ENCODE data around the gene TFB1M.
"Not testable (repeated sequence)": the region's sequence is repeated elsewhere in the genome, so short reads cannot be mapped to it uniquely, and the experiment has no call there.

The TFB1M gene
- total RNA-seq: 11.9 to 14.9 reads per million in 2 experiments

DNA sequence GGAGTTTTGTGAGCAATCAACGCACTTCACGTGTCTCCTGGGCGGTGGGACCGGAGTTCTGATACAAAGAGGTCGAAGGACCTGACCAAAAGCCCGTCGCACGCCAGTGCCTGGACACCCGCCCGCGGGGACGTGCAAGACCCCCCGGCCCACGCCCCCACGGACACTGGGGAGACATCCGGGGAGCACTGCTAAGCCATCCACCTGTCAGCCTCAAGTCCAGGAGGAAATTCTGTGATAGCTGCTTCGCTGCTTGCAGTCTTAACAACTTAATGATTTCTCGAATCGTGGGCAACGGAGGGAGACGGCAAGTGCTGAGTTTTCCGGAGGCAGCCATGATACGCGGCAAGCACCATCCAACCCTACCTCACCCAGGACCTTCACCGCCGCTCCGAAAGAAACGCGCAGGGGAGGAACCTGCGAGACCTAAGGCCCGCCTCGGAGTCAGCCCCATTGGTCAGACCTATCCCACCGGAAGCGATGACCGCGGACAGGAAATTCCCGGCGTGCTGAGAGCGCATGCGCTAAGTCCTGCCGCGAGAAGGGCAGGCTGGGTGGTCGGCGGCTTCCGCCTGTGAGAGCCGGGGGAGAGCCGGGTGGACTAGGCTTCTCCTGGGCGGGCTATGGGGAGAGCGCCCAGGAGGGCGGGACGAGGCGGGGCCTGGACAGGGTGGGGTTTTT, at the start of gene TFB1M:
Gene TFB1M, minus strand, starts transcription at position 393 of the 681 bp plus-strand sequence. Its CDS starts 56 bp downstream, at position 337.
- DNase-seq (ENCODE audit: low read depth): peak; percentile 93

- DNase-seq (ENCODE audit: low read depth): not testable (repeated sequence)
These were observed 49.7 kb upstream of the TFB1M start for GRCh38 chr6:155364021-155364420.

DNA sequence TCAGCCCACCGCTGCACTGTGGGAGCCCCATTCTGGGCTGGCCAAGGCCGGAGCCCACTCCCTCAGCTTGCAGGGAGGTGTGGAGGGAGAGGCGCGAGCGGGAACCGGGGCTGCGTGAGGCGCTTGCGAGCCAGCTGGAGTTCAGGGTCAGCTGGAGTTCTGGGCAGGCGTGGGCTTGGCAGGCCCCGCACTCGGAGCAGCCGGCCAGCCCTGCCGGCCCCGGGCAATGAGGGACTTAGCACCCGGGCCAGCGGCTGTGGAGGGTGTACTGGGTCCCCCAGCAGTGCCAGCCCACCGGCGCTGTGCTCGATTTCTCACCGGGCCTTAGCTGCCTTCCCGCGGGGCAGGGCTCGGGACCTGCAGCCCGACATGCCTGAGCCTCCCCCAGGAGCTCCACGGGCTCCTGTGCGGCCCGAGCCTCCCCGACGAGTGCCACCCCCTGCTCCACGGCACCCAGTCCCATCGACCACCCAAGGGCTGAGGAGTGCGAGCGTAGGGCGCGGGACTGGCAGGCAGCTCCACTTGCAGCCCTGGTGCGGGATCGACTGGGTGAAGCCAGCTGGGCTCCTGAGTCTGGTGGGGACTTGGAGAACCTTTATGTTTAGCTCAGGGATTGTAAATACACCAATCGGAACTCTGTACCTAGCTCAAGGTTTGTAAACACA, 48.8 kb upstream of the TFB1M start:
- DNase-seq (ENCODE audit: low read depth): not testable (repeated sequence)

GRCh38 chr6:155354167-155354566, 39.9 kb upstream of the TFB1M start:
- no peak for DNase-seq (ENCODE audit: low read depth)

DNA sequence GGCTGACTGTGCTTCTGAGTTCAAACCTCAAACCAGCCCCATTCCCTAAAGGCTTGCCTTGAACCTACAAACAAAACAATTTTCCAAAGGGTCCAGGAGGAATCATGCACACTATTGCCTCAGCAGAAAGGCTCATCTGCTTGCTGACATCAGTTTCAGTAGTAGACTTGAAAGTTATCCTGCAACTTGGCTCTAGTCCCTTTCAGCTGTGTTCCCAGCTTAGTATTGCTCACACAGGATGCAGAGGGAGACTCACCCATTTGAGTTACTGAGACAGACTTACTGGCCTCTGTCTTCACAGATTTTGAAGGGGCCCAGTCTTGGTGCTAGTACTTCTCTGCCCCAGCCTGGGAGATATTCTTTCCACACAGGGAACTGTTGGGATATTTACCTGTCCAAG, 38.5 kb upstream of the TFB1M start:
- DNase-seq (ENCODE audit: low read depth): no peak

GRCh38 chr6:155352130-155352420, 37.8 kb upstream of the TFB1M start:
- DNase-seq (ENCODE audit: low read depth): no peak

DNA sequence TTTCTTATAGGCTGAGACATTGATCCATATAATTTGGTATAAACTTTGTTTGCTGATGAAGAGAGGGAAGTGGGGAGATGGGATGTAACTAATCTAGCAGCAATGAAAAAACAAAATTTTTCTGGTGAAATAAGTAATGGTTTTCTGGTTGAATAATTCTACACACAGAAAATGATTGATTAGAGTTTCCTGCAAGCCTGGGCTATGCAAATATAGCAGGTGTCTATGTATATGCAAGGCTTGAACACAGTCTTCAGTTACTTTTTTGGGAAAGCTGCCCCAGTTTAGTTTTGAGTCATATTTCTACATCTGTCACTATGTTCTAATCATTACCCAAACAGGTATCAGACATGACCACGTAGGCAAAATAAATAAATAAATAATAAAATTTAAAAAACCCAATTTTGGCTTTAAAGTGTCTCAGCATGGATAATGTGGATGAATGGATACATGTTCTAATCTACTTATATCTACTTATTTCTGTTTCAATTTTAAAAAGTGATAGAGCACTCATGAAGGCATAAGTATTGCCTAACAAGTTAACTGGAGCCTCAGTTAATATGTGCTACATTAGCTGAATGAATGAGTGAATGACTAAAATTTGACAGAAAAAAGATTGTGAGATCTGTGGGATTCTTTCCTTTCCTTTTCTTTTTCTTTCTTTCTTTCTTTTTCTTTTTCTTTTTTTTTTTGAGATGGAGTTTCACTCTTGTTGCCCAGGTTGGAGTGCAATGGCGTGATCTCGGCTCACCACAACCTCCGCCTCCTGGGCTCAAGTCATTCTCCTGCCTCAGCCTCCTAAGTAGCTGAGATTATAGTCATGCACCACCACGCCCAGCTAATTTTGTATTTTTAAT, 37.2 kb upstream of the TFB1M start:
- DNase-seq (ENCODE audit: low read depth): no peak

DNA sequence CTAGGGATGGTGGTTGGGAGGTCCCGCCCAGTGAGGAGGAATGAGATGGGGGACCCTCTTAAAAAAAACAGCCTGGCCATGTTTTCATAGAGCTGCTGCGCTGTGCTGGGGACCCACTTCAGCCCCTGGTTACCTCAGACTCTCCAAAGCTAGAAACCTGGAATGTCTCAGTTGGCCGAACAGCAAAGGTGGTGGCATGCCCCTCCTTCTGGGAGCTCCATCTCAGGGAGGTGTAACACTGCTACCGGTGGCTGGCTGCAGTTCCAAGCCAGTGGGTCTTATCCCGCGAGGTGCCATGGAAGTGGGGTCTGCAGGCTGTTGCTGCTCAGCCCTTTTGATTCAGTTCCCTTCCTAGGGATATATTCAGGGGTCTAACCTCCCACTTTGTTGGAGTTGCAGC, 35.7 kb upstream of the TFB1M start:
- no peak for DNase-seq (ENCODE audit: low read depth)

DNA sequence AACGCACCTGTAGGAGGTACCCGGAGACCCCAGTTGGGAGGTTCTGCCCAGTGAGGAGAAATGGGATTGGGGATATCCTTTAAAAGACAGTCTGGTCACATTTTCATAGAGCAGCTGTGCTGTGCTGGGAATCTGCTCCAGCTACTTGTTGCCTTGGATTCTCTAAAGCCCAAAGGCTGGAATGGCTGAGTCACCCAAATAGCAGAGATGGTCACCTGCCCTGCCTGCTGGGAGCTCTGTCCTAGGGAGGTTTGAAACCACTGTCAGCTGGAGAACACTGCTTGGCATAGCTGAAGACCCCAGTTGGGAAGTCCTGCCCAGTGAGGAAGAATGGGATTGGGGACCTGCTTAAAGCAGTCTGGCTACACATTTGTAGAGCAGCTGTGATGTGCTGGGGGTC, 34.8 kb upstream of the TFB1M start:
- DNase-seq (ENCODE audit: low read depth): no peak

DNA sequence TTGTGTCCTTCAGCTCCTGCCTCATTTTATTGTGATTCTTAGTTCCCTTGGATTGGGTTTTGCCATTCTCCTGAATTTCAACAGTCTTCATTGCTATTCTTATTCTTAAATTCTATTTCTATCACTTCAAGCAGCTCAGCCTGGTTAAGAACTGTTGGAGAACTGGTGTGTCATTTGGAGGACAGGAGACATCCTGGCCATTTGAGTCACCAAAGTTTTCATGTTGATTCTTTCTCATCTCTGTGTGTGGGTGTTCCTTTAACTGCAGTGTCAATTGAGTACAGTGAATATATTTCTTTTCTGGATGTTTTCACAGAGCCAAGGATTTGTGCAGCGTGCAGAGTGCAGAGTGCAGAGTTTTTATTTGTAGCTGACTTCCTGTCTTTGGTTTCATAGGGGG, 33.5 kb upstream of the TFB1M start:
- no peak for DNase-seq (ENCODE audit: low read depth)

DNA sequence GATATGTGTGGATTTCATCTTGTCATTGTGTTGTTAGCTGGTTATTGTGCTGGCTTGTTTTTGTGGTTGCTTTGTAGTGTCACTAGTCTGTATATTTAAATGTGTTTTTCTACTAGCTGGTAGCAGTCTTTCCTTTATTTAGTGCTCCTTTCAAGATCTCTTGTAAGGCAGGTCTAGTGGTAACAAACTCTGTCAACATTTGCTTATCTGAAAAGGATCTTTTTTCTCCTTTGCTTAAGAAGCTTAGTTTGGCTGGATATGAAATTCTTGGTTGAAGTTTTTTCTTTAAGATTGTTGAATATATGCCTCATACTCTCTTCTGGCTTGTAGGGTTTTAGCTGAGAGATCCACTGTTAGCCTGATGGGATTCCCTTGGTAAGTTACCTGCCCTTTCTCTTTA, 32.7 kb upstream of the TFB1M start:
- no peak for DNase-seq (ENCODE audit: low read depth)

DNA sequence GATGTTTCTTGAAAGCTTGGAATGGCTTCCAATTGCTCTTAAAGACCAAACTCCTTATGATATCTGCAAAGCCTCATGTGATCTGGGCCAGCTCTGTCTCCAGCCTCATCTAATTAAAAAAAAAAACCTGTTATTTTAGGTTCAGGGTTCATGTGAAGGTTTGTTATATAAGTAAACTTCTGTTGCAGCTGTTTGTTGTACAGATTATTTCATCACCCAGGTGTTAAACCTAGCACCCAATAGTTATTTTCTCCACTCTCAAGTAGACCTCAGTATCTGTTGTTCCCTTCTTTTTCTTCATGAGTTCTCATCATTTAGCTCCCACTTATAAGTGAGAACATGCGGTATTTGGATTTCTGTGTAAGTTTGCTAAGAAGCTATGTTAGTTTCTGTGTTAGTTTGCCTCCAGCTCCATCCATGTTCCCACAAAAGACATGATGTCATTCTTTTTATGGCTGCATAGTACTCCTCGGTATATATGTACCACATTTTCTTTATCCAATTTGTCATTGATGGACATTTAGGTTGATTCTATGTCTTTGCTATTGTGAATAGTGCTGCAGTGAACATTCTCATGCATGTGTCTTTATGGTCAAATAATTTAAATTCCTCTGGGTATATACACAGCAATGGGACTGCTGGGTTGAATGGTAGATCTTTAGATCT, 30.2 kb upstream of the TFB1M start:
- no peak for DNase-seq (ENCODE audit: low read depth)

- DNase-seq (ENCODE audit: low read depth): no peak
These were observed 27.0 kb upstream of the TFB1M start for GRCh38 chr6:155341130-155341828.

GRCh38 chr6:155340464-155341129, 26.3 kb upstream of the TFB1M start:
- DNase-seq (ENCODE audit: low read depth): no peak

DNA sequence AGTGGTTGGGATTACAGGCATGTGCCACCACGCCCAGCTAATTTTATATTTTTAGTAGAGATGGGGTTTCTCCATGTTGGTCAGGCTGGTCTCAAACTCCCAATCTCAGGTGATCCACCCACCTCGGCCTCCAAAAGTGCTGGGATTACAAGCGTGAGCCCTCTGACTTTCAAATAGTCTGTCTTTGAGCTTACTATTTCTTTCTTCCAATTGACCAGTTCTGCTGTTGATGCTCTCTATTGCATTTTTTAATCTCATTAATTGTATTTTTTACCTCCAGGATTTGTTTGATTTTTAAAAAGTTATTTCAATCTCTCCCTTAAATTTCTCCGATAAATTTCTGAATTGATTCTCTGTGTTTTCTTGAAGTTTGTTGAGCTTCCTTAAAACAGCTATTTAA, 25.6 kb upstream of the TFB1M start:
- DNase-seq (ENCODE audit: low read depth): not testable (repeated sequence)

DNA sequence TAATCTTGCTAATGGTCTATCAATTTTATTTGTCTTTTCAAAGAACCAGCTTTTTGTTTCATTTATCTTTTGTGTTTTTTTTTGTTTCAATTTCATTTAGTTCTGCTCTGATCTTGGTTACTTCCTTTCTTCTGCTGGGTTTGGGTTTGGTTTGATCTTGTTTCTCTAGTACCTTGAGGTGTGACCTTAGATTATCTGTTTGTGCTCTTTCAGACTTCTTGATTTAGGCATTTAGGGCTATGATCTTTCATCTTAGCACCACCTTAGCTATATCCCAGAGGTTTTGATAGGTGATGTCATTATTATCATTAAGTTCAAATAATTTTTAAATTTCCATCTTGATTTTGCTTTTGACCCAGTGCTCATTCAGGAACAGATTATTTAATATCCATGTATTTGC, 24.0 kb upstream of the TFB1M start:
- not testable (repeated sequence) for DNase-seq (ENCODE audit: low read depth)

DNA sequence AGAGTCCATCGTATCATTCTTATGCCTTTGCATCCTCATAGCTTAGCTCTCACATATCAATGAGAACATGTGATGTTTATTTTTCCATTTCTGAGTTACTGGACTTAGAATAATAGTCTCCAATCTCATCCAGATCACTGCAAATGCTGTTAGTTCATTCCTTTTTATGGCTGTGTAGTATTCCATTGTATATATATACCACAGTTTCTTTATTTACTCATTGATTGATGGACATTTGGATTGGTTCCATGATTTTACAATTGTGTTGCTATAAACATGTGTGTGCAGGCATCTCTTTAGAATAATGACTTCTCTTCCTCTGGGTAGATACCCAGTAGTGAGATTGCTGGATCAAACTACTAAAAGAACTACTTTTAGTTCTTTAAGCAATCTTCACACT, 21.0 kb upstream of the TFB1M start:
- no peak for DNase-seq (ENCODE audit: low read depth)

DNA sequence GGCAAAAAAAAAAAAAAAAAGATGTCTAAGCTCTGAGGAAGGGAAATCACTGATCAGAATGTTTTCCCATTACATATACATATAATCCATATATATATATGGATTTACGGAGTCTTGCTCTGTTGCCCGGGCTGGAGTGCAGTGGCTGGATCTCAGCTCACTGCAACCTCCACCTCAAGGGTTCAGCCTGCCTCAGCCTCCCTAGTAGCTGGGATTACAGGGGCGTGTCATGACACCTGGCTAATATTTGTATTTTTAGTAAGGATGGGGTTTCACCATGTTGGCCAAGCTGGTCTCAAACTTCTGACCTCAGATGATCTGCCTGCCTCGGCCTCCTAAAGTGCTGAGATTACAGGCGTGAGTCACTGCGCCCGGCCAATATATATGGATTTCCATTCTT, 19.8 kb upstream of the TFB1M start:
- not testable (repeated sequence) for DNase-seq (ENCODE audit: low read depth)

DNA sequence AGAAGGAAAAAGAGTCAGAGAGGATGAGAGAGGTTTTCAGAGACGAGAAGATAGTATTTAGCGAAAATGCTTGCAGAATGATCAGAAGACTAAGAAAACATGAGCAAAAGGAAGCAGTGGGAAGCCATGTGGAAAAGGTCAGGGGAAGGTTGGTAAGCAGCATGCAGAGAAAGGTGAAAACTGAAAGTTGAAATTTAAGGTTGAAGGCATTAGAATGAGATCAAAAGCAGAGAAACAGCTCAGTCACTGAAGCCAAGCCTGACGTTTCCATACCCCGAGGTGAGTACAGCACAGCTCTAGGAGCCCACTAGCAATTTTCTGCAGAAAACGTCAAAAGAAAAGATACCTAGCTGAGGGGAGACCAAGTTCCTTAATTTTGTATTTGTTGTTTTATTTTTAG, 19.1 kb upstream of the TFB1M start:
- DNase-seq (ENCODE audit: low read depth): no peak

DNA sequence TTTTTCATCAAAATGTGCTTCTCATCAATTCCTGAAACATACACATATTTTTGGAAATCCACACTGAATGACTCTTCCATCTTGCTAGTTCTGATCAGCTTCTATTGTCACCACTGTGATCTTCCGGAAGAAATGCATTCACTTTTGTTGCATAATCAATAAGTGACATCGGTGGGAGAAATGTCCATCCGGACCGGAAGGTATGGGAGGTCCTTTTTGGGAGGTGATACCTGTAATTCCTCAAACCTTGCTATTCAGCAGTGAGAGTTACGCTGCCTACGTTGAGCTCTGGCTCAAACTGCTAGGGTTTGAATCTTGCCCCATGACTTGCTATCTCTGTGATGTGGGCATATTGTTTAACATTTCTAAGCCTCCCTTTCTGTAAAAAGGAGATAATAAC, 16.6 kb upstream of the TFB1M start:
- DNase-seq (ENCODE audit: low read depth): no peak

- no peak for DNase-seq (ENCODE audit: low read depth)
These were observed 15.9 kb upstream of the TFB1M start for GRCh38 chr6:155330133-155330734.

Measured in T follicular helper cell (primary cell).